ENCODE results near the gene MAGI2. TPM values are rescaled to one million over a fixed set of nuclear protein-coding genes. Genes with fewer than 3 reads are reported as not detected.

Gene MAGI2
- total RNA-seq, 1 donor from 2014 or later = 10.7 TPM

DNA sequence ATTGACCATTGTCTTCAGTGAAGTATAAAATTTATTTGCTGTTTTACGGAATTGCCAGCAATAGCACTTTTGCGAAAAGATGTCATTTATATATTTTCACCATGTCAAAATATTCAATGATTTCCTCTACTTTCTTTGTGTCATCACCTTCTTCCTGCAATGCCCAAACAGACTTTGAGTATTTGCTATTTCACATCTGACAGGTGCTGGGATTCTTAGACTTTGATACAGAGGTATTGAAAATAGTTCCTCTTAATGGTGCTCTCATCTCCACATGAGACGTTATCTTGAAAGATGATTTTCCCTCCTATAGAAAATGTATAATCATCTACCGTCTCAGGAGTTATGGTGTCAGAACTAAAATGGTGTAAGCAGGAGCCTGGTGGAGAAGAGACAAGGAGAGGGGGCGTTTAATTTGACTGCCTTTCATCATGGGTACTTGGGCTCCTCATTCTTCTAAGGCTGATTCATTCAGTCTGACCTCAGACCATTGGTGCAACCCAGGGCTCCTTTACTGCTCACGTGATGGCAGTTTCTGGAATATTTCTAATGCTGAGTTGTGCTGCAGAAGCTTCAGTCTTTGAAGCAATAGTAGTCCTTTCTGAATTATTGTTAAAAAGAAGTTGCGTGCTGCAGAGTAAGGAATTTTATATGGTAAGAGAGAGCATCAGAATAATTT is 1250.3 kb downstream of the MAGI2 start:
- Mint-ChIP-seq H3K36me3 (ENCODE audit: unreplicated experiment) (no peaks in the 10 kb centered on the region), H3K4me1 (ENCODE audit: unreplicated experiment) (peaks cover 2% of the 10 kb centered on the region), H3K27ac (ENCODE audit: unreplicated experiment) (no peak overlapping the region), H3K4me3 (ENCODE audit: unreplicated experiment) (no peak overlapping the region), H3K27me3 (ENCODE audit: unreplicated experiment) (peaks cover 9% of the 10 kb centered on the region), H3K9me3 (ENCODE audit: unreplicated experiment) (no peaks in the 10 kb centered on the region)
- TF ChIP-seq, protein P1, sequence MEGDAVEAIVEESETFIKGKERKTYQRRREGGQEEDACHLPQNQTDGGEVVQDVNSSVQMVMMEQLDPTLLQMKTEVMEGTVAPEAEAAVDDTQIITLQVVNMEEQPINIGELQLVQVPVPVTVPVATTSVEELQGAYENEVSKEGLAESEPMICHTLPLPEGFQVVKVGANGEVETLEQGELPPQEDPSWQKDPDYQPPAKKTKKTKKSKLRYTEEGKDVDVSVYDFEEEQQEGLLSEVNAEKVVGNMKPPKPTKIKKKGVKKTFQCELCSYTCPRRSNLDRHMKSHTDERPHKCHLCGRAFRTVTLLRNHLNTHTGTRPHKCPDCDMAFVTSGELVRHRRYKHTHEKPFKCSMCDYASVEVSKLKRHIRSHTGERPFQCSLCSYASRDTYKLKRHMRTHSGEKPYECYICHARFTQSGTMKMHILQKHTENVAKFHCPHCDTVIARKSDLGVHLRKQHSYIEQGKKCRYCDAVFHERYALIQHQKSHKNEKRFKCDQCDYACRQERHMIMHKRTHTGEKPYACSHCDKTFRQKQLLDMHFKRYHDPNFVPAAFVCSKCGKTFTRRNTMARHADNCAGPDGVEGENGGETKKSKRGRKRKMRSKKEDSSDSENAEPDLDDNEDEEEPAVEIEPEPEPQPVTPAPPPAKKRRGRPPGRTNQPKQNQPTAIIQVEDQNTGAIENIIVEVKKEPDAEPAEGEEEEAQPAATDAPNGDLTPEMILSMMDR (IDR thresholded peaks at IDR 0.05) = no peak
- no peak for DNase-seq (ENCODE audit: extremely low spot score, unreplicated experiment)

- Mint-ChIP-seq H3K4me1 (ENCODE audit: unreplicated experiment) (peaks cover 2% of the 10 kb centered on the region), H3K9me3 (ENCODE audit: unreplicated experiment) (no peaks in the 10 kb centered on the region), H3K4me3 (ENCODE audit: unreplicated experiment) (no peak overlapping the region), H3K27me3 (ENCODE audit: unreplicated experiment) (peaks cover 4% of the 10 kb centered on the region), H3K36me3 (ENCODE audit: unreplicated experiment) (no peaks in the 10 kb centered on the region), H3K27ac (ENCODE audit: unreplicated experiment) (no peak overlapping the region)
- TF ChIP-seq, protein P1 (IDR thresholded peaks at IDR 0.05) = no peak
- no peak for DNase-seq (ENCODE audit: extremely low spot score, unreplicated experiment)
These were observed 1254.7 kb downstream of the MAGI2 start for GRCh38 chr7:78198756-78199155.

DNA sequence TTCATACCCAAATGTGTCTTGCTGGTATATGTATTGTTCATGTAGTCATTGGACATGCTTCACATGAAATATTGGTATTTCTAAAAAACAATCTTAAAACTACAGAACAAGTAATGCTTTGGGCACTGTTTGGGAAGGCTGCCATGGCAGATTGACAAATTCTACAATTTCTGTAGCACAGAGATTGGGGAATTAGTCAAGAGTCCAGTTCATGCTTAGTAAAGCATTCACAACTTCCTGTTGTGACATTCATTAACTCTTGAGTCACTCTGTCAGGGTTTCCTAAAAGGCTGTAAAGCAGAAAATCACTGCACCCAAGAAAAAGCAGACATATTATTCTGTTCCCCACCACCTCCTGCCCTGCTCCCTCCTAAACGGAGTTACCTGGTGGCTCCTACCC is 1256.0 kb downstream of the MAGI2 start:
- peaks cover 5% of the 10 kb centered on the region for H3K27me3 Mint-ChIP-seq (ENCODE audit: unreplicated experiment)
- DNase-seq (ENCODE audit: extremely low spot score, unreplicated experiment) = no peak
- TF ChIP-seq, protein P1 (IDR thresholded peaks at IDR 0.05) = no peak
- no peak overlapping the region for H3K27ac Mint-ChIP-seq (ENCODE audit: unreplicated experiment)
- H3K36me3 Mint-ChIP-seq (ENCODE audit: unreplicated experiment) = no peaks in the 10 kb centered on the region
- H3K4me3 Mint-ChIP-seq (ENCODE audit: unreplicated experiment) = no peak overlapping the region
- H3K4me1 Mint-ChIP-seq (ENCODE audit: unreplicated experiment) = peaks cover 2% of the 10 kb centered on the region
- H3K9me3 Mint-ChIP-seq (ENCODE audit: unreplicated experiment) = no peaks in the 10 kb centered on the region

DNA sequence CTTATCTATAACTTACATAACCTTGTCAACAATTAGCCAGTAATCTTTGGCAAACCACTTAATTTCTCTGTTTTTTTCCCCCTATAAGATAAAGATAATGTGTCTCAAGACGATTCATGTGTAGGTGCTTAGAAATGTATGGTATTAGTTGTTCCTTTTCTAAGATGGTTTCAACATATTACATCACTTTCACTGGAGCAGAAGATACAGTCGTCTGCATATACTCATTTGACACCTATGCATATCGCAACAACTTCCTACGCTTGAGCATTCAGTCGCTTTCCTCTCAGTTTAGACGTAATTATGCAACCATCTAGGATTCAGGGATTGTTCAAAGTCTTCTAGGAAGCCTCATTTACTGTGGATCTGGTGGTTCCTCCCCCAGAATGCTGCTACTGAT is 1258.2 kb downstream of the MAGI2 start:
- TF ChIP-seq, protein P1 (IDR thresholded peaks at IDR 0.05) = no peak
- Mint-ChIP-seq H3K36me3 (ENCODE audit: unreplicated experiment) (no peaks in the 10 kb centered on the region), H3K4me1 (ENCODE audit: unreplicated experiment) (no peaks in the 10 kb centered on the region), H3K9me3 (ENCODE audit: unreplicated experiment) (no peaks in the 10 kb centered on the region), H3K27me3 (ENCODE audit: unreplicated experiment) (peaks cover 5% of the 10 kb centered on the region), H3K27ac (ENCODE audit: unreplicated experiment) (no peak overlapping the region), H3K4me3 (ENCODE audit: unreplicated experiment) (no peak overlapping the region)
- no peak for DNase-seq (ENCODE audit: extremely low spot score, unreplicated experiment)

DNA sequence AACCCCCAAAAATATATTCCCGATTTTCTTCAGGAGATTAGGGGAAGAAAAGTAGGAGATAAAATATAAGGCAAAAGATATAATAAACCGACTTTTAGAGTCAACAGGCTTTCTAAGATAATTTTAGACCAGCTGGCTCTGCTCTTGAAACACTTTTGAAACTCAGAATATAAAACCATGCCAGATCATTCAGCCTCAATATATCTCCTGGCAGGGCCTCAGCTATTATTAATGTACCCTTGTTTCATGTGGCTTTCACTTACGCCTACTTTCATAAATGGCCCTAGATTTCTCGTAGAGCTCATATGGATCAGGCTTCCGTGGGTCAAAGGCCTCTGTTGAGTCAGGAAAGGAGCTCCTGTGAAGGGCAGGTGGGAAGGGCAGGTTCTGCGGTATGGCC is 1258.9 kb downstream of the MAGI2 start:
- H3K27ac Mint-ChIP-seq (ENCODE audit: unreplicated experiment) = no peak overlapping the region
- H3K27me3 Mint-ChIP-seq (ENCODE audit: unreplicated experiment) = peaks cover 5% of the 10 kb centered on the region
- no peaks in the 10 kb centered on the region for H3K9me3 Mint-ChIP-seq (ENCODE audit: unreplicated experiment)
- no peak overlapping the region for H3K4me3 Mint-ChIP-seq (ENCODE audit: unreplicated experiment)
- H3K4me1 Mint-ChIP-seq (ENCODE audit: unreplicated experiment) = no peaks in the 10 kb centered on the region
- no peak for DNase-seq (ENCODE audit: extremely low spot score, unreplicated experiment)
- TF ChIP-seq, protein P1 (IDR thresholded peaks at IDR 0.05) = no peak
- no peaks in the 10 kb centered on the region for H3K36me3 Mint-ChIP-seq (ENCODE audit: unreplicated experiment)

Measured in osteocyte (in vitro differentiated cells).